Fibroblast of villous mesenchyme (primary cell): ENCODE results near the gene ELAVL4. TPM values are rescaled to one million over a fixed set of nuclear protein-coding genes. Genes with fewer than 3 reads are reported as not detected.

Experiments
- DNase-seq: peaks from one replicate; pipeline ENCODE4 v3.0.0-alpha.2; 2010; ENCODE audit warnings: low read depth
- H3K4me3 ChIP-seq: 2 replicates; pipeline ENCODE4 v1.5.1; 2011; ENCODE audit warnings: low read depth, mild to moderate bottlenecking, low read length
- total RNA-seq: library from RNA; depleted of rRNA; stranded (reverse); fragments of >200 nt; gene quantifications from 2 replicates; pipeline ENCODE4 v1.2.3, GENCODE V29; 2012
- TF ChIP-seq, protein P1 (sequence below): IDR thresholded peaks from 2 replicates; pipeline ENCODE4 v1.5.1; 2012; ENCODE audit warnings: low read depth, mild to moderate bottlenecking, low read length; ENCODE audit not compliant: insufficient read depth

The ELAVL4 gene
- total RNA-seq, 1 donor, result not detected

DNA sequence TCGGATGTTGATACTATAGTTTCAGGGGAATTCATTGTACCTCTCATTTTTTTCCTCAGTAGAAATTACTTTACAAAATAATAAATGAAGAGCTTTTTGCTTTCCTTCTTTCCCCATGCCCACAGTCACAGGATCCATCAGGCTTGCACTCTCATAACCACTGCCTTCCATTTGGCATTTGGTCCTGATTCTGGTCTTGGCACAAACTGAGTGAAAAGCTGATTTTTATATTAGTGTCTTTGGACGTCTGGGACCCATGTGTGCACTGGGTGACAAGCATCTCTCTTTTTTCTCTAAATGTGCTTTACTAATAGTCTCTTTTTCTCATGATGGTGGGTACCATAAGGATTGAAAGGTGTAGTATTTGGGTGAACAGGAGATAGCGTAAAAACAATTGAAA, 2.8 kb downstream of the ELAVL4 start:
- no peak for DNase-seq
- H3K4me3 ChIP-seq, result no peak overlapping the region
- TF ChIP-seq, protein P1, sequence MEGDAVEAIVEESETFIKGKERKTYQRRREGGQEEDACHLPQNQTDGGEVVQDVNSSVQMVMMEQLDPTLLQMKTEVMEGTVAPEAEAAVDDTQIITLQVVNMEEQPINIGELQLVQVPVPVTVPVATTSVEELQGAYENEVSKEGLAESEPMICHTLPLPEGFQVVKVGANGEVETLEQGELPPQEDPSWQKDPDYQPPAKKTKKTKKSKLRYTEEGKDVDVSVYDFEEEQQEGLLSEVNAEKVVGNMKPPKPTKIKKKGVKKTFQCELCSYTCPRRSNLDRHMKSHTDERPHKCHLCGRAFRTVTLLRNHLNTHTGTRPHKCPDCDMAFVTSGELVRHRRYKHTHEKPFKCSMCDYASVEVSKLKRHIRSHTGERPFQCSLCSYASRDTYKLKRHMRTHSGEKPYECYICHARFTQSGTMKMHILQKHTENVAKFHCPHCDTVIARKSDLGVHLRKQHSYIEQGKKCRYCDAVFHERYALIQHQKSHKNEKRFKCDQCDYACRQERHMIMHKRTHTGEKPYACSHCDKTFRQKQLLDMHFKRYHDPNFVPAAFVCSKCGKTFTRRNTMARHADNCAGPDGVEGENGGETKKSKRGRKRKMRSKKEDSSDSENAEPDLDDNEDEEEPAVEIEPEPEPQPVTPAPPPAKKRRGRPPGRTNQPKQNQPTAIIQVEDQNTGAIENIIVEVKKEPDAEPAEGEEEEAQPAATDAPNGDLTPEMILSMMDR, result no peak

DNA sequence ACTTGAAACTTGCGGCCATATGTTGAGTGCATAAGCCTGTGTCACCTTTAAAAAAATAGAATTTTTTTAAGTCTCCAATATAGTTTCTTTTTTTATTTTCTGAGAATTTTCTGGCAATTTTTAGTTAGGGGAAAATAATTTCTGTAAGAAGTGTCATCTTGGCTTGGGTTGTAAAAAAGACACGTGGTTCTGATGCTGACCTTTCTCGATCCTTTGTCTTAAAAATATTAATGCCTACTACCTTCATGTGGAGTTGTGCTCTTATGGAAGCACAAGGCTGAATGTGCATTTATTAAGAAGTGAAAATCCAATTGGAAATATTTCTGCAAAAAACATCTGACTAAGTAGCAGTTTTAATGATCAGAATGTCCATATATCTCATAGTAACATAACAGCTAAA, 3.5 kb downstream of the ELAVL4 start:
- H3K4me3 ChIP-seq, result no peak overlapping the region
- TF ChIP-seq, protein P1, result no peak
- DNase-seq, result no peak

DNA sequence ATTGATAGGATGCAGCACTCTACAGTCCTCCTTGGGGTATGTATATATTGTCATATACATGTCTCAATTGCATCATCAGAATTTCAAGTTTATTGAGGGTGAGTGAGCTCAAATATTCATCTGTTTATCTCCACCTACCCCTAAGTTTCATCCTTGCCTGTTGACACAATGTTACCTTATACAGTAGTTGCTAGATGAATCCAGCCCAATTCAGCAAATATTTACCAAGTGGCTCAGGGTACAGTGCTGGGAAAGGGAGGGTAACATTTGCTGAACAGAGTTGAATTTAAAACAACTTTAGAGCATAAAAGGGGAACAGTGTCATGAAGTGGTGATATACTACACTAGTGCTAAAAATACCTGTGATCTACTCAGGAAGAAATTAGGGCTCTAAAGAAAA, 14.4 kb downstream of the ELAVL4 start:
- no peak for DNase-seq
- TF ChIP-seq, protein P1, result no peak
- no peak overlapping the region for H3K4me3 ChIP-seq

DNA sequence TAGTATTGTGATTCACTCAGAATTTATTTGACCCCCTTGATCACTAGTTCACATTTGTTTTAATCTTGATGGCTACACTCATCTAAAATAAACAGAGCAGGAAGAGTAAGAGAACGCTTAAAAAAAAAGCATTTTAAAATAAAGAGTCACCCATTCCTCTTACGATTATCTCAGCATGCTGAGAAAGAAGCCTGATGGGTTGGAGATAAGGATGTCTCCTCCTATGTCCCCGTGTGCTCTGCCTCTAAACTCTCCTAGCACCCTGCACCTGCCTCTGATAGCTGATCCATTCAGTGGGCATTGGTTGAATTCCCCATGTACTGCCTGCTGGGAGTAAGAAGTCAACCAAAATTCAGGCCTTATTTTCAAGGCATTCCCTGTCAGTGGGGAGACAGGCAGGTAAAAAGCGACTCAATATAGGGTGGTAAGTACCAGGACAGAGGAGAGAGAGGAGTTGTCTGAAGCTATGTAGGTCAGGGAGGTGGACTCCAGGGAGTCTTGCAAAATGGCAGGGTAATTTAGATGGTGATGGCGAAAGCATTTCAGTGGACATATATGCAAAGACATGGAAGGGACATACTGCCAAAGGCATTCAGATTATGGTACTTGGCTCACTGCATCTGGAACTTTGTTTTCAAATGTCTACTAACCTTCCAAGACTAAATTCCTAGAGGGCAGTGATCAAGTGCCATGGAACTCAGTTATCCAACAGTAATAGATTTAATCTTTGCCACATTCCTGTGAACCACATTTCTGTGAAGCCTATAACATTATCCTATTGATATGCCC, 18.4 kb downstream of the ELAVL4 start:
- no peak overlapping the region for H3K4me3 ChIP-seq
- TF ChIP-seq, protein P1, result no peak
- DNase-seq, result no peak

DNA sequence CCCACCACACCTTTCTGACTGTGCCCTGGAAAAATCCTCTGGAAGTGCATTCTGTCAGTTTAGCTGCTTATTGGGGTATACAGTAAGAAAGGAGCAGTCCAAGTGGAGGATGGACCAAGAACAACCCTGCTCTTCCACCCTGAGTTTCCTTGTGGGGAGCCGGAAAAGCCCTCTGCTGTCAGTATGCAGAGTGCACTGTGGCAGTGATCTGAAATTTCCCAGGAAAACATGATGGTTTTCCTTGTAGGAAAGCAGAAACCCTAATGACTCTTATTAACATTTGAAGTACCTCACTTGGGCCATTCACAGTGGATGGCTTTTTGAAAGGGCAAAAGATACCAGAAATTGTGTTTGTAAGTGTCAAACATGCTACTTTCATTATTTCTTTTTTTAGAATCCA, 20.5 kb downstream of the ELAVL4 start:
- no peak for DNase-seq
- TF ChIP-seq, protein P1, result no peak
- no peak overlapping the region for H3K4me3 ChIP-seq

DNA sequence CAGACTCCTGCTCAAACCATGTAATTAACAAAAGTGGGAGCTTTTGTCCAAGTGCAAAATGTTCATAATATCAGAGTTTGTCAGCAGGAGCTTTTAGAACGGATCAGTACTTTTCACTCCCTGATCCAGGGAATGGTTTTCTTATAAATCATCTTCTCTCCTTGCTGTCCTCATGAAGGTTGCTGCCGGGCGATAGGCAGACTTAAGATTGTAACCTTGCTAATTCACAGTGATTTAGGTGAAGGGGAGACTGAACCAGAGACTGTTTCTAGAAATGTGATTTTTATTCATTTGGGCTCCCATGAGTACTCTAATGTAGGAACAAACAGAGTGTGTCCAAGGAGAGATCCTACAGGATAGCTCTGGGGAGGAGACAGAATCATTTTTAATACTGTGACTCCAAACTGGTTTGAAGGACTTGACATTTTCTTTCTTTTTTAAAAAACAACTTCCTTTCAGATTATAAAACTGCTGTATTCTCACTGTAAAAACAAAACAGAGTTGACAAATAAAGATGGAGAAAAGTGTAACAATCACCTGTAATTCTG, 23.7 kb downstream of the ELAVL4 start:
- DNase-seq, result no peak
- no peak overlapping the region for H3K4me3 ChIP-seq
- TF ChIP-seq, protein P1, result no peak

DNA sequence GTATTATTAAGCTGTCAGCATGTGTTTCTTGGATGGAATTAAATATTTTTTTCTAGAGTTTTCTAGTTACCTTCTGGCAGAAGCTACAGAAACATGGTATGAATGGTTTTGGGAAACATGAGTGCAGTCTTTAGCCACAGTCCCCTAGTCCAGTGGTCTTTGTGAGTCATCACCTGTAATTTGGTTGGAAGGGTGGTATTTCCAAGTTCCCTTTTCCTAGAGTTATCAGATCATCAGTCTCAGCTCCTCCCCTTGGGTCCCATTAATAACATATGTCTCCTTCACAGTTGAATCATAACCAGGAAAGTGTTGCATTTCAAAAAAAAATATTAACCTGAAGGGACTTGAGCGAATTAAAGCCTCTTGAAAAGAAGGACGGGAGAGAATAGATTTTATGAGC, 27.0 kb downstream of the ELAVL4 start:
- TF ChIP-seq, protein P1, result no peak
- no peak for DNase-seq
- no peak overlapping the region for H3K4me3 ChIP-seq
